Activated T-cell treated with anti-CD3 and anti-CD28 coated beads, Interleukin-2, amount 50 U/mL, for 1 hour (primary cell): ENCODE results near the gene CAMSAP3.

ENCODE experiments used
- DNase-seq: peaks from one replicate; pipeline ENCODE4 v3.0.0-alpha.2; 2020

CAMSAP3 gene

GRCh38 chr19:7579182-7579581 is 16.5 kb upstream of the CAMSAP3 start:
- no peak for DNase-seq

GRCh38 chr19:7582446-7582845 is 13.2 kb upstream of the CAMSAP3 start:
- DNase-seq, result no peak

DNA sequence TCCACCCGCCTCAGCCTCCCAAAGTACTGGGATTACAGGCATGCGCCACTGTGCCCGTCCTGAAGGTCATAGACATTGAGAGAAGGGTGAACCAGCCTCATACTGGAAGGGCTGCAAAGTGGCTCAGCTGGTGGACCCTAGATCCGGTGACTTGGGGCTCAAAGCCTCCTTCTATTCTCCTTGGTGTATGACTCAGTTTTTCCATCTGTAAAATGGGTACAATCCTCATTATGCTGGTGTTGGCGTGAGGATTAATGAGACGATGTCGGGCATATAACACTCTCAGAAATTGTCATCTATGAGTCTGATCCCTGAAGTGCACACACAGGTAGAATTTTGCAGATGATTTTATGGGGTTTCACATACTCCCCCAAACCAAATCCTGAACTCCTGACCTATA is 5.8 kb upstream of the CAMSAP3 start:
- DNase-seq, result no peak

DNA sequence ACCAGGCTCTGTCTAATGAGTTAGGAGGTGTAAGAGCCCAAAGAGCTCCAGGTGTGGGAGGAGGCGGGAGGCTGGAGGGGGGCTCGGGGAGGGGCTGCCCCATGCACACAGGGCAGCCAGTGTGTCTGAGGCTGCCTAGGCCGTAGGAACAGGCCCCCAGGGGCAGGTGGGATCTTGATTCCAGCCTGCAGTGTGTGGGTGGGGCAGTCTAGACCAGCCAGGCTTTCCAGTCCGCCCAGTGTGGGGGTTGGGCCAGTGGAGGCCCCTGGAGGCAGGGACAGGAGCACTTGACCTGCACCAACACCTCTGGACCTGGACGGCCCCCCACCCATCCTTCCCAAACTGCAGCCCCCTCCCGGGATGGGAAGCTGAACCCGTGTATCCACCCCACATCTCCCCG is 5.4 kb upstream of the CAMSAP3 start:
- no peak for DNase-seq

- DNase-seq, result no peak
These were observed 711 bp downstream of the CAMSAP3 start for GRCh38 chr19:7596211-7596937.

- no peak for DNase-seq
These were observed 2.0 kb downstream of the CAMSAP3 start for GRCh38 chr19:7597689-7598088.

DNA sequence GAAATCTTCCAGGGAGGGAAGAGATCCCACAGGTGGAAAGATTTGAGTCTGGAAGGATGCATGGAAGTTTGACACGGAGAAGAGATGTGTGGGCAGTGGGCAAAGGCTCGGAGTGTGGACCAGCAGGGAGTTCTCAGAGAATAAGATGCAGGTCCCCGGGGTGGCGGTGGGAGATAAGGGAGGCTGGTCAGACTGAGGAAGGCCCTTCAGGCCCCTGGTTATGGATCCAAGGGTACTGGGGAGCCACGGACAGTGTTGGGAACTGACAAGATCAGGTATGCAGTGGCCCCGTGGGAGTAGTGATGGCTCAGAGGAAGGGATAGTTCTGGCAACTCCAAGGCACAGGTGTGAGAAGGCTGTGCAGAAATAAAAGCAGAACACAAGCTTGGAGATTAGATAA is 2.5 kb downstream of the CAMSAP3 start:
- DNase-seq, result no peak

GRCh38 chr19:7600721-7601120 is 5.1 kb downstream of the CAMSAP3 start:
- DNase-seq, result no peak

DNA sequence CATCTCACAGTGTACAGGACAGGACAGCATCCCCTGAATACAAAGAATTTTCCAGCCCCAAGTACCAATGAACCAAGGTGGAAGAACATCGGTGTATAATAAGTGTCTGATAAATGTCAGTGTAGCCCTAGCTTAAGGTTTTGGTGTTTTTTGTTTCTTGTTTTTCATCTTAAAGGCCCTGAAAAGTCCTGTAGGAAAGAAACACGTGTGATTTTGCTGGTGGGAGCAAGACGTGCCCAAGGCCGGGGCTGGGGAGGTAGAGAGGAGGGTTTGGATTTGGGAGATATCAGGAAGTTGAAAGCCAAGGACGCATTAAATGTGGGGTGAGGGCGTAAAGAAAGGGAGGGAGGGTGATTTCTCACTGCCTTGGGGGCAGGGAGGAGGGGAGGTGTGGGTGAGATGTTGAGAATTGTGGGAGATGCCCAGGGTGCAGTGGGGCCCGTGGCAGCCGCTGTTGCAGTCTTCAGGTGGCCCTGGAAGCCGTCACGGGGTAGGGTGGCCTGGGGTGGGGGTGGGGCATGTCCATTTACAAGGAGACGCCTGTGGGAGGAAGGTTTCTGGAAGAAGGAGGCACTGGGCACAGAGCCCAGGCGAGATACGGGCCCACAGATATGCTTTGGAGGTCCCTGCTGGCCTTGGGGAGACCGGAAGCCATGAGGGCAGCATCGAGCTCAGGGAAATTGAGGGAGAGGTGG is 6.7 kb downstream of the CAMSAP3 start:
- DNase-seq, result no peak

DNA sequence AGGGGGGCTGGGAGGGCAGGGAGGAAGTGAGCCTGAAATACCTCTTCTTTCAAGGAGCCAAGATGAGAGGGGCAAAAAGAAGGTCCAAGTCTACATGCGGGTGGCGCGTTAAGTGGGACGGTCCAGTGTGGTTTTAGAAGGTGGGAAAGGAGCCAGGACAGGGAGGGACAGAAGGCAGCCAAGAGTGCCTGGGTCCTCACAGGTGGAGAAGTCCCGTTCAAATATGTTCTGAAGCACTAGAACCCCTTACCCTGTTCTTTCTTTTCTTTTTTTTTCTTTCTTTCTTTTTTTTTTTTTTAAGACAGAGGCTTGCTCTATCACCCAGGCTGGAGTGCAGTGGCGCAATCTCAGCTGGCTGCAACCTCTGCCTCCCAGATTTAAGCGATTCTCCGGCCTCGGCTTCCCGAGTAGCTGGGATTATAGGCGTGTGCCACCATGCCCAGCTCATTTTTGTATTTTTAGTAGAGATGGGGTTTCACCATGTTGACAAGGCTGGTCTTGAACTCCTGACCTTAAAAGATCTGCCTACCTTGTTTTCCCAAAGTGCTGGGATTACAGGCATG is 7.4 kb downstream of the CAMSAP3 start:
- DNase-seq, result no peak

GRCh38 chr19:7603919-7604318 is 8.3 kb downstream of the CAMSAP3 start:
- DNase-seq, result no peak

DNA sequence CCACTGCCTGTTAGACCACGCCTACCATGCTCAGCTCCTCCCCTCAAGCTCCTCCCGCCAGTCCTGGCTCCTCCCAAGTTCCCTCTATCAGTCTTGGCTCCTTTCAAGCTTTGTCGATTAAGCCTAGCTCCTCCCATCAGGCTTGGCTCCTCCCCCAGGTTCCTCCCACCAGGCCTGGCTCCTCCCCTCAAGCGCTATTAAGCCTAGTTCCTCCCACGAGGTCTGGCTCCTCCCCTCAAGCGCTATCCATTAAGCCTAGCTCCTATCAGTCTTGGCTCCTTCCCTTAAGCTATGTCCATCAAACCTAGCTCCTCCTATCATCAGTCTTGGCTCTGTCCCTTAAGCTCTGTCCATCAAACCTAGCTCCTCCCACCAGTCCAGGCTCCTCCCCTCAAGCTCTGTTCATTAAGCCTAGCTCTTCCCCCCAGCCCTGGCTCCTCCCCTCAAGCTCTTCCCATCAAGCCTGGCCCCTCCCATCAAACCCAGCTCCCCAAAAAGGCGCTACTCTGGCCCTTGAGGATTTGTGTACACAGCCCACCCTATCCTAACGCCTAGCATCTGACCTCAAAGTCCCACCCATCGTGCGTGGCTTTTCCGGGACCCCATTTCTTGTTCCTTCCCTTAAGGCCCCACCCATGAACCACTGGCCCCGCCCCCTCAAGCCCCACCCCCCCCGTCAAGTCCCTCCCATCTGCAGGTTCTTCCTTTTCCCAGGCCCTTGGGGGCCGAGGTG is 10.0 kb downstream of the CAMSAP3 start:
- DNase-seq, result no peak

- no peak for DNase-seq
These were observed 10.6 kb downstream of the CAMSAP3 start for GRCh38 chr19:7606289-7606688.

DNA sequence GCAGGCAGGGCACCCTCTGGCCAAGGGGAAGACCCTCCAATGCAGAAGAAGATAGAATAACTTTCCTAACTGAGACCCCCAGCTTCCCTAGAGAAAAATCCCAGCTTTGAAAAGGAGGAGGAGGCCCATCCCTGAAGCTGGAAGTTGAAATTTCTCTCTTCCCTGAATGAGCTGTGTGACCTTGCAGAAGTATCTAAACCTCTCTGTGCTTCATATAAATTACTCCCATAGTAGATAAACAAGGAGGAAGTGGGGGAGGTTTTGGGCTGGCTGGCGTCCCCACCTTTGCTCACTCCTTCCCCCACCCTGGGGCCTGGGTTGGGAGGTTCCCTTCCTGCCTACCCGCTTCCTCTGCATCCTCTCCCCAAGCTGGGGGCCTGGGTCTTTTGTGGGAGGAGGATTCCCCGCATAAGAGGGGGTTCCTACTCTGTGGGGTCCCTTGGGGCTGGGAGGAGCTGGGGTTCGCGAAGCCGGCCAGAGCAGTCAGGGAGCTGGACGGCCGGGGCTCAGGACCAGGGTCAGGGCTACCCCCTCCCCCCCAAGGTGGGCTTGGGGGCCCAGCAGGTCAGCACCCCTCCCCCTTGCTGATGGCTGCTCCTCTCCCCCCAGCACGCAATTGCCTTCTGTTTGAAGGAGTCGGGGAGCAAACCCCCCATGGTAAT is 11.7 kb downstream of the CAMSAP3 start:
- DNase-seq, result no peak

- DNase-seq, result no peak
These were observed 12.4 kb downstream of the CAMSAP3 start for GRCh38 chr19:7607874-7608560.

DNA sequence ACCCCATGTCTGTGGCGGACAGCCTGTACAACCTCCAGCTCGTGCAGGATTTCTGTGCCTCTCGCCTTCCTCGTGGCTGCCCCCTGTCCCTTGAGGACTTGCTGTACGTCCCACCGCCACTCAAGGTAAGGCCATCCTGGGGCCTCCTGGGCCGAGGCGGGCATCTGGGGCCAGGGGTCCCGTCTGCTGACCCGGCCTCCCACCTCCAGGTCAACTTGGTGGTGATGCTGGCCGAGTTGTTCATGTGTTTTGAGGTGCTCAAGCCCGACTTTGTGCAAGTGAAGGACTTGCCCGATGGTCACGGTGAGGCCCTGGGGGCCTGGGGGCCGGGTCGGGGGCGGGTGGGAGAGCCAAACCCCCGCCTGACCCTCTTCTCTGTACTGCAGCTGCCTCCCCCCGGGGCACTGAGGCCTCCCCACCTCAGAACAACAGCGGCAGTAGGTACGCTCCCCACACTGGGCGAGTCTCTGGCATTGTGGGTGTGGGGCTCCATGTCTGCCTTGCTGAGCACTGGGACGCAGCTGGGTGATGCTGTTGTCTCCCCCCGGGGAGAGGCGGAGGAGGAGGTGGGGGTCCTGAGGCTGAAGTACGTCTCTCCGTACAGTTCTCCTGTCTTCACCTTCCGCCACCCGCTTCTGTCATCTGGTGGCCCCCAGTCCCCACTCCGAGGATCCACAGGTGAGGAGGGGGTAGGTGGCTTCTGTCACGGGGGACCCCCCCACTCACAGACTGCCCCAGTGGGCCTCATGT is 15.0 kb downstream of the CAMSAP3 start:
- DNase-seq, result no peak

DNA sequence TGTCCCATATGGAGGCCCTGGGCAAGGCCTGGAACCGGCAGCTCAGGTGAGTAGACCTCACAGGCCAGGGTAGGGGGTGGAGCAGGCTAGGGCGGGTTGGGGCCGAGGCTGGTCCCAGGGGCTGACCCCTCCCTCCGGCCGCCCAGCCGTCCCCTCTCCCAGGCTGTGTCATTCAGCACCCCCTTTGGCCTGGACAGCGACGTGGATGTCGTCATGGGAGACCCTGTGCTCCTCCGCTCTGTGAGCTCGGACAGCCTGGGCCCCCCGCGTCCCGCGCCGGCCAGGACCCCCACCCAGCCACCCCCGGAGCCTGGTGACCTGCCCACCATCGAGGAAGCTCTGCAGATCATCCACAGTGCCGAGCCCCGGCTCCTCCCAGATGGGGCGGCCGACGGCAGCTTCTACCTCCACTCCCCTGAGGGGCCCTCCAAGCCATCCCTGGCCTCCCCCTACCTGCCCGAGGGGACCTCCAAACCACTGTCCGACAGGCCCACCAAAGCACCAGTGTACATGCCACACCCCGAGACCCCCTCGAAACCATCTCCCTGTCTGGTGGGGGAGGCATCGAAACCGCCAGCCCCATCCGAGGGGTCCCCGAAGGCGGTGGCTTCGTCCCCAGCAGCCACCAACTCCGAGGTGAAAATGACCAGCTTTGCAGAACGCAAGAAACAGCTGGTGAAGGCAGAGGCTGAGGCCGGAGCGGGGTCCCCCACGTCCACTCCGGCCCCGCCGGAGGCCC is 16.0 kb downstream of the CAMSAP3 start:
- no peak for DNase-seq

DNA sequence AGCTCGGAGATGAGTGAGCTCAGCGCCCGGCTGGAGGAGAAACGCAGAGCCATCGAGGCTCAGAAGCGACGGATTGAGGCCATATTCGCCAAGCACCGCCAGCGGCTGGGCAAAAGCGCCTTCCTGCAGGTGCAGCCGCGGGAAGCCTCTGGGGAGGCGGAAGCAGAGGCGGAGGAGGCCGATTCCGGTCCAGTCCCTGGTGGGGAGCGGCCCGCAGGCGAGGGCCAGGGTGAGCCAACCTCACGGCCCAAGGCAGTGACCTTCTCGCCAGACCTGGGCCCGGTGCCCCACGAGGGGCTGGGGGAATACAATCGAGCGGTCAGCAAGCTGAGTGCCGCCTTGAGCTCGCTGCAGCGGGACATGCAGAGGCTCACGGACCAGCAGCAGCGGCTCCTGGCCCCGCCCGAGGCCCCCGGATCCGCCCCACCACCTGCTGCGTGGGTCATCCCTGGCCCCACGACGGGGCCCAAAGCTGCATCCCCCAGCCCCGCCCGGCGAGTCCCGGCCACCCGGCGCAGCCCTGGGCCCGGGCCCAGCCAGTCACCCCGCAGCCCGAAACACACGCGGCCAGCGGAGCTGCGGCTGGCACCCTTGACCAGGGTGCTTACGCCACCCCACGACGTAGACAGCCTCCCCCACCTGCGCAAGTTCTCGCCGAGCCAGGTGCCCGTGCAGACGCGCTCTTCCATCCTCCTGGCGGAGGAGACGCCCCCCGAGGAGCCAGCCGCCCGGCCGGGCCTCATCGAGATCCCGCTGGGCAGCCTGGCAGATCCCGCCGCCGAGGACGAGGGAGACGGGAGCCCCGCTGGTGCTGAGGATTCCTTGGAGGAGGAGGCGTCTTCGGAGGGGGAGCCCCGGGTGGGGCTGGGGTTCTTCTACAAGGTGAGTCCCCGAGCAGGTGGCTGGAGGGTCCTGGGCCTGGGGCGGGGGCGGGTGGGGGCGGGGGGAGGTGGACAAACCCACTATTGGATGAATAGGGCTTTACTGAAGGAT is 16.9 kb downstream of the CAMSAP3 start:
- DNase-seq, result no peak

GRCh38 chr19:7614859-7615741 is 19.4 kb downstream of the CAMSAP3 start:
- DNase-seq, result no peak
